ENCODE results near the gene ALDH3B1.

ALDH3B1 gene

DNA sequence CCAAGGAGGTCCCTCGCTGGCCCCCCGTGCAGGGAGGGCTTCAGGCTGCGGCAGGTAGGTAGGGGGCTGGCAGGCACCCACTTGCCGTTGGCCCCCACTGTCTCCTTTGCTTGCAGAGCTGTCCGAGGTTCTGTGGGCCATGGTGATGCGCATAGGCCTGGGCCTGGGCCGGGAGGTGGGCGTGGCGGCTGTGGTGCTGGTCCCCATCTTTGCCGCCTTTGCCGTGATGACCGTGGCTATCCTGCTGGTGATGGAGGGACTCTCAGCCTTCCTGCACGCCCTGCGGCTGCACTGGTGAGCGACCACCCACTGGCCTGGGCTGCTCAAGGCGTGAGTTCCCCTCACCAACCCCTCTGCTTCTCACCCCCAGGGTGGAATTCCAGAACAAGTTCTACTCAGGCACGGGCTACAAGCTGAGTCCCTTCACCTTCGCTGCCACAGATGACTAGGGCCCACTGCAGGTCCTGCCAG lies 40.3 kb downstream of the ALDH3B1 start:
- no peaks in the 10 kb centered on the region for H3K9me3 Mint-ChIP-seq
- peaks cover 70% of the 10 kb centered on the region for H3K36me3 Mint-ChIP-seq (ENCODE audit: low read depth)
- H3K4me3 Mint-ChIP-seq: no peak overlapping the region
- H3K4me1 Mint-ChIP-seq (ENCODE audit: low read depth): no peaks in the 10 kb centered on the region
- H3K27ac Mint-ChIP-seq: no peak overlapping the region
- H3K27me3 Mint-ChIP-seq: no peaks in the 10 kb centered on the region
- no peak for DNase-seq

DNA sequence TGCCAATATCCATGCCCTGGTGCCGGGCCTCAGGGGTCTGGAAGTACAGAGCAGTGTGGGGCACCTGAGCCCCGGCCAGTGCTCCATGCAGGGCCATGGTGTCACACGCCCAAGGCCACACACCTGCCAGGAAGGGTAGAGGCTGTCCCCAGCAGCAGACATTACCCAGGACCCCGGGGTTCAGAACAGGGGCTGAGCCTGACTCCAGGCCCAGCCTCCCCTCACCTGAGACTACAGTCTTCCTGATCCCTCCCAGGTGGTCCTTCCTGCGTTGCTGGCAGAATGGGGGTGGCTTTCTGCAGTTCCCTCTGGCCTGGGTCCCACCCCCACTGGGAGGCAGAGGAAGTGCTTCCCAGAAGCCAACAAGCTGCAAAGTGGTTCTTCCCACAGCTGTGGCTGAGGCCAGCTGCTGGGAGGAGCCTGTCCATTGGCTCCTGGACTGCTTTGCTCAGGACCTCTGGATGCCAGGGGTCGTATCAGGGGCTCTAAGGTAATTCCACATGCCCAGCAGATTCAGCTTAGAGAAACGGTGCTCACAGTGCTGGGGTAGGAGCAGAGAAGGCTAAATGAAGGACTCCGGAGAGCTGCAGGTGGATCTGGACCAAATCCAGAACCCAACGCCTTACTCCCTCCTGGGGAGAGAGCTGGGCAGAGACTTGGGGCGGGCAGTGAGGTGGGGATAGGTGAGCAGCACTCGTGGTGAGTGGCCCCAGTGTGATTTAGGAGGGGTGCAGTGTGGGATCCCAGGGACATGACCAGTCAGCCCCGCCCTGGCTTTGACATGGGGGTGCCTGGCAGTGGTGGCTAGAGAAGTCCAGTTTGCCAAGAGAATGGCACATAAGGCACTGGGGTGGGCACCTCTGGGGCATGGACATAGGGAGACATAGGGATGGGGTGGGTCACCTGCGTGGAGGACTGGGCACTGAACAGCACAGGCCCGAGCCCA lies 41.3 kb downstream of the ALDH3B1 start:
- H3K9me3 Mint-ChIP-seq: no peaks in the 10 kb centered on the region

DNA sequence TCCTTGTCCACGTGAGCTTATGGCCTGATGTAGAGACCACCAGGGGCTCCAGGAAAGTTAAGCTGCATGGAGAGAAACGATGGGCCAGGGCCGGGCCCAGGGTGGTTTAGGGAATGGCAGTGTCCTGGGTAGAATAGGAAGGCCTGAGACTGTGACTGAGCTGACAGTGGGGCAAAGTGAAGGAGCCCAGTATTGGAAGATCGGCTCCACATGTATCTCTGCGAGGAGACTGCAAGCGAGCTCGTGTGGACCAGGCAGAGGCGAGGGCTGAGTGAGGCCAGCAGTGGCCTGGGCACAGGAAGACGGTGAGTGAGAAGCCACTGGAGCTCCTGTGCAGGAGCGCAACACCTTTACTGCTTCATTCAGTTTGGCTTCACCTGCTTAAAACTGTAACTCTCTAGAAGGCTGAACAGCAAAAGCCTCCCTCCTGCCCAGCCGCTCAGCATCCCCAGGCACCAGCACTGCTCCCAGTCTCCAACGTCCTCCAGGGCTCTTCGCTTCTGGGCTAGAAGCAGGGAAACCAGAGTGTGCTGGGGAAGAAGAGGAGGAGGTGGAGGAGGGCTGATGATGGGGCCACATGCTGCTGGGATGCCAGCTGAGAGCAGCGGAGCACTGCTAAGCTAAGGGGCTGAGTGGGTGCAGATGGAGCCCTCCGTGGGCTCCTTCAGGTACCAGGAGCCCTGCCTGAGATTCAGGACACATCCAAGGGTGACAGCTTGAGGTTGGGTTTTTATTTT lies 42.2 kb downstream of the ALDH3B1 start:
- no peak for DNase-seq
- H3K9me3 Mint-ChIP-seq: no peaks in the 10 kb centered on the region
- peaks cover 3% of the 10 kb centered on the region for H3K4me1 Mint-ChIP-seq (ENCODE audit: low read depth)
- no peaks in the 10 kb centered on the region for H3K27me3 Mint-ChIP-seq
- H3K27ac Mint-ChIP-seq: peak overlapping the region; percentile 74
- H3K36me3 Mint-ChIP-seq (ENCODE audit: low read depth): peaks cover 55% of the 10 kb centered on the region
- H3K4me3 Mint-ChIP-seq: no peak overlapping the region

More for the DNA sequence above, 41.3 kb downstream of the ALDH3B1 start:
- H3K27me3 Mint-ChIP-seq: no peaks in the 10 kb centered on the region
- no peak overlapping the region for H3K4me3 Mint-ChIP-seq
- H3K4me1 Mint-ChIP-seq (ENCODE audit: low read depth): peaks cover 3% of the 10 kb centered on the region
- peak overlapping the region; percentile 74 for H3K27ac Mint-ChIP-seq
- peaks cover 60% of the 10 kb centered on the region for H3K36me3 Mint-ChIP-seq (ENCODE audit: low read depth)
- no peak for DNase-seq

DNA sequence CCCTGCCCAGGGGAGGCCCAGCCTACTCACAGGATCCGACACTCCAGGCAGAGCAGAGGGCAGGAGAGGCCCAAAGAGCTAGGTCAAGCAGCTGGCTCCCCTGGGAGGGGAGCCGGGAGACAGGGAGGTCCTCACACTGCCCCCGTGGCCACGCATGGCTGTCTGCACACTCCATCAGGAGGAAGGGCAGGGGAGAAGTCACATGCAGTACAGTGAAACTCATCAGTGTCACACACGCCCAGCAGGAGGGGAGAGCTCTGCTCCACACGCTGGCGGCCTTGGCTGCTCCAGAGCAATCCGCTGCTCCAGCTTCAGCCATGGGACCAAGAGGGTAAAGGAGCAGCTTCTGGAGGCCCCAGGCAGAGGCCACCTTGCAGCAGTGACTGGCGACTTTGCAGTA lies 43.0 kb downstream of the ALDH3B1 start:
- Mint-ChIP-seq H3K4me3 (no peak overlapping the region), H3K27me3 (no peaks in the 10 kb centered on the region), H3K27ac (peak overlapping the region; percentile 44), H3K4me1 (ENCODE audit: low read depth) (peaks cover 3% of the 10 kb centered on the region), H3K36me3 (ENCODE audit: low read depth) (peaks cover 49% of the 10 kb centered on the region), H3K9me3 (no peaks in the 10 kb centered on the region)
- DNase-seq: no peak

DNA sequence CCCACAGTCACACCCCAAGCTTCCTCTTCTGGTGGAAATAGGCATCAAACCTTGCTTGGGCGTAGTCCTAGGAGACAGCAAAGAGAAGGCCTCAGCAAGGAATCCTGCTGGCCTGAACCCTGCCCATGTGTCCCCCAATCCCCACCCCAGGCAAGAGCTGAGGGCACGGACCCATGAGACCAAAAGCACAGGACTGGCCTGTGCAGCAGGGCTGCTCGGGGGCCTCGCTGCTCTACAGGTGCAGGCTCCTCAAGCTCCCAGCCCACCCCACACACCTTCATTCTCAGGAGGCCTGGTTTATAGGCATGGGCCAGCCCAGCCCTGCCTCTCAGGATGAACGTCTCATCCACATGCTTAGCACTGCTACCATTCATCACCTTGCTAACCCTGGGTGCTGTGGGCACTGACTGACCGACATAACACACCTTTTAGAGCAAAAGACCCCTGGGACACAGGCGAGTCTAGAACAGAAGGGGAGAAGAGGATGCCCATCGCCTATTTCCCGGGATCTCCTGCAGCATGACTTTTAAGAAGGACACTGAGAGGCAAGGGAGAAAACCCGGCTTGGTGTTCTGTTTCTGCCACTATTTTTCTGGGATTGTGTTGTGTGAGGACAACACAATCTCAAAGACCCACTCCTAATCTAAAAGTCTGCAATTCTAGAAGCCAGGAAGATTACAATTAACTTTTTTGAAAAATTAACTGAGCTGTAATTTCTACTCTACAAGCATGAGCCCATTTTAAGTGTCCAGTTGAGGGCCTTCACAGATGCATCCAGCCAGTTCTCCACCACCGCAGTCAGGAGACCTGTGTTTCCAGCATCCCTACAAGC lies 44.1 kb downstream of the ALDH3B1 start:
- peaks cover 3% of the 10 kb centered on the region for H3K4me1 Mint-ChIP-seq (ENCODE audit: low read depth)

DNA sequence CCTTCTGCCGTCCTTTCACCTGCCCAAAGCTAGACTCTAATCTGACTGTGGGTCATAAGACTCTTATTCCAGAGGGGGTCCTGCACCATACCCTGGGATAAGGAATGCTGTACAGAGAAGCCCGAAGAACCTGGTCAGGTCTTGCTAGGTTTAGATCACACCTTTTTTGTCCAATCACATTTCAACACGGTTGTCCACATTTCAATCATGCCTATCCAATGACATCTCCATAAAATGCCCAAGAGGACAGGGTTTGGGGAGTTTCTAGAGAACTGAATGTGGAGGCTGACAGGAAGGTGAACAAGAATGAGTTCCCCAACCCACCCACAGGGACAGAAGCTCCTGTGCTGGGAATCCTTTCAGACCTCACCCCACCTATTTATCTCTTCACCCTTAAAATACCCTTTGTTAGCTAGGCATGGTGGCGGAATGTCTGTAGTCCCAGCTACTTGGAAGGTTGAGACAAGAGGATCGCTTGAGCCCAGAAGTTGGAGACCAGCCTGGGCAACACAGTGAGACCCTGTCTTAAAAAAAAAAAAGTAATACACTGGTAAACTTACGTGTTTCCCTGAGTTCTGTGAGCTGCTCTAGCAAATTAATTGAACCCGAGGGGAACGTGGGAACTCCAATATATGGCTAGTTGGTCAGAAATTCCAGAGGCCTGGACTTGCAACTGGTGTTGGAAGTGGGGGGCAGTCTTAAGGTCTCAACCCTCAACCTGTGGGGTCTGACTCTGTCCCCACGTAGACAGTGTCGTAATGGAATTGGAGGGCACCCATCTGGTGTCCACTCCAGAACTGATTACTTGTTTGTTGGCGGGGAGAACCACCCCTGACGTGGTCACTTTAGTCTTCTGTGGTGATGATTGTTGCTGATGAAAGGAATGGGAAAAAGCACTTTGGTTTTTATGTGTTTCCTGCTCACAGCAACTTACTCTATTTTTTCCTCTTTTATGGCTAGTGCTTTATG lies 46.5 kb downstream of the ALDH3B1 start:
- no peaks in the 10 kb centered on the region for H3K27me3 Mint-ChIP-seq
- peaks cover 34% of the 10 kb centered on the region for H3K36me3 Mint-ChIP-seq (ENCODE audit: low read depth)
- H3K9me3 Mint-ChIP-seq: no peaks in the 10 kb centered on the region
- H3K27ac Mint-ChIP-seq: peak overlapping the region; percentile 0
- H3K4me1 Mint-ChIP-seq (ENCODE audit: low read depth): peaks cover 3% of the 10 kb centered on the region
- DNase-seq: no peak
- H3K4me3 Mint-ChIP-seq: no peak overlapping the region

More for the DNA sequence above, 44.1 kb downstream of the ALDH3B1 start:
- Mint-ChIP-seq H3K27ac (no peak overlapping the region), H3K9me3 (no peaks in the 10 kb centered on the region), H3K27me3 (no peaks in the 10 kb centered on the region), H3K4me3 (no peak overlapping the region), H3K36me3 (ENCODE audit: low read depth) (peaks cover 38% of the 10 kb centered on the region)
- DNase-seq: no peak

DNA sequence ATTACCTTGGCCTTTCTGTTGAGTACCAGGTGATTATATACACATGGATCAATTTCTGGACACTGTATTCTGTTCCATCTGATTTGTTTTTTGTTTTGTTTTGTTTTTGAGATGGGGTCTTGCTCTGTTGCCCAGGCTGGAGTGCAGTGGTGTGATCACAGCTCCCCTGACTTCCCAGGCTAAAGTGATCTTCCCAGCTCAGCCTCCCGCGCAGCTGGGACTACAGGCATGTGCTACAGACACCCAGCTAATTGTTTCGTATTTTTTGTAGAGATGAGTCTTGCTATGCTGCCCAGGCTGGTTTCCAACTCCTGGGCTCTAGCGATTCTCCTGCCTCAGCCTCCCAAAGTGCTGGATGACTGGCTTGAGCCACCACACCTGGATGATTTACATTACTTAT lies 47.7 kb downstream of the ALDH3B1 start:
- DNase-seq: no peak
- Mint-ChIP-seq H3K9me3 (no peaks in the 10 kb centered on the region), H3K27me3 (no peaks in the 10 kb centered on the region), H3K4me1 (ENCODE audit: low read depth) (peaks cover 3% of the 10 kb centered on the region), H3K4me3 (no peak overlapping the region), H3K36me3 (ENCODE audit: low read depth) (peaks cover 35% of the 10 kb centered on the region), H3K27ac (peak overlapping the region; percentile 14)

DNA sequence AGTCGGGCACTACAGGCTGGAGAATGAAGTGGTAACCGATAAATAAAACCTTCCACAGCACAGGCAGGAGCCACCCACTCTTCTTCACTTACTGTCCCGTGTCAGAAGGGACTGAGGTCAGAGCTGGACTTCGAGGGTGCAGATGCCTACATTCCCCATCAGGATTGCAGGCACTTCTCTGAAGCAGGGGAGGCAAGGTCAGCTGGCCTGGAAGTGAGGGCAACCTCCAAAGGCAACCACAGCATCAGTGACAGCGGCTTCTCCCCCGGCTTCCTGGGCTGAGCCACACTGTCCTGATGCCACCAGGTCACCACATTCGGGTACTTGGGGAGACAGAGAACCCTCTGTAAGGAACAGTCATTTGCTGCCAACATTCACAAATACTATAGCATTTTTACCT lies 51.4 kb downstream of the ALDH3B1 start:
- DNase-seq: no peak
- Mint-ChIP-seq H3K27me3 (no peaks in the 10 kb centered on the region), H3K36me3 (ENCODE audit: low read depth) (peaks cover 58% of the 10 kb centered on the region), H3K4me1 (ENCODE audit: low read depth) (no peaks in the 10 kb centered on the region), H3K27ac (no peak overlapping the region), H3K9me3 (no peaks in the 10 kb centered on the region), H3K4me3 (no peak overlapping the region)

DNA sequence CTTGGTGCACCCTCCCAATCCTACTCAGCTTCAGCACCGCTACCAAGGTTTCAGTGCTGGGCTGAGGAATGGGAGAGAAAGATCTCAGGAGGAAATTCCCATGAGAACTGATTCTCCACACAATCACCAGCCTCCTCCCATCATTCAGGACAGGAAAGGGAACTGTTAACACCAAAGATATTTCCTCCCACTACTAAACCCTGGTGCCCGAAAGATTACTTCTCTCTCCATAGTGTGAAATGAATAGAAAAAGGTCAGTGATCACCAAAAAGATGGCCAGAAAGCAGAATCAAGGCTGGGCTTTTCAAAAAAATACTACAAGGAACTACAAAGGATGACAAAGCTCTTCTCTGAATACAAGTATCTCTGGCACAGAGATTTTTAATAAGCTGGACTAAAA lies 54.8 kb downstream of the ALDH3B1 start:
- H3K4me1 Mint-ChIP-seq (ENCODE audit: low read depth): no peaks in the 10 kb centered on the region
- H3K27me3 Mint-ChIP-seq: no peaks in the 10 kb centered on the region
- H3K27ac Mint-ChIP-seq: no peak overlapping the region
- H3K4me3 Mint-ChIP-seq: no peak overlapping the region
- DNase-seq: no peak
- no peaks in the 10 kb centered on the region for H3K9me3 Mint-ChIP-seq
- peaks cover 77% of the 10 kb centered on the region for H3K36me3 Mint-ChIP-seq (ENCODE audit: low read depth)

DNA sequence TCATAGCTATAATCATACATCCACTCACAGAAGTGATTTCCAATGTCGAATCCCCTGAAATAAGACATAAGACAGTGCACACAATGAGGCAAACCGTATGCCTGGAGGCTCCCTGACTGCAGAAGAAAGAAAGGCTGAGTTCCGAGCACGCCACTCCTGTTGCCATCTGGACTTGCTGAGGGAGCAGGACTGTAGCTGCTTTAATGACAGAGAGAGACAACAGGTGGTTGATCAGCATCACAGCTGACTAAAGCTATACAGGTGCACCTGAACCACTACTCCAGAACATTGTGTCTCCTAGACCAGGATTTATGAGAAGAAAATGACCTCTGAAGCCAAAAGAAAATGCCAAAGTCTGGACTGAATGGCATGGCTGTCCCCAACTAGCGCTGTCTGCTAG lies 55.7 kb downstream of the ALDH3B1 start:
- Mint-ChIP-seq H3K4me1 (ENCODE audit: low read depth) (no peaks in the 10 kb centered on the region), H3K27me3 (no peaks in the 10 kb centered on the region), H3K9me3 (no peaks in the 10 kb centered on the region), H3K4me3 (no peak overlapping the region), H3K36me3 (ENCODE audit: low read depth) (peaks cover 82% of the 10 kb centered on the region), H3K27ac (no peak overlapping the region)
- no peak for DNase-seq

DNA sequence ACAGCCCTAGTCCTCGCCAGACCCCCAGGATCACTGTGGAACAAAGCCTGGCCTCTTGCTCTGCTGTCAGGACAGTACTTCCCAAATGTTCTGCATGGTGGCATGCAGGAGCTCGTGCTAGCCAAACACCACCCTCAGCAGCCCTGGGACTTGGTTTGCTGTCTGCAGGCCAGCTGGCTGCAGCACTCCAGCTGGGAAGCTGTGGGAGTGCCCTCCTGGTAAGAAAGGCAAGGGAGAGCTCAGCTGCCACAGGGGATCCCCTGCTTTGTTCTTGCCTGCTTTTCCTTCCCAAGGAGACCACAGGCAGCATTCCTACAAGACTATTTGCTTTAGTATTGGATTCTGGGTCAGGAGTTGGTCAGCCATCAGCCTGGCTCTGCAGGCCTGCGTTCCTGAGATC lies 56.6 kb downstream of the ALDH3B1 start:
- no peaks in the 10 kb centered on the region for H3K9me3 Mint-ChIP-seq
- H3K36me3 Mint-ChIP-seq (ENCODE audit: low read depth): peaks cover 80% of the 10 kb centered on the region
- H3K27me3 Mint-ChIP-seq: no peaks in the 10 kb centered on the region
- H3K4me1 Mint-ChIP-seq (ENCODE audit: low read depth): no peaks in the 10 kb centered on the region
- no peak for DNase-seq
- no peak overlapping the region for H3K27ac Mint-ChIP-seq
- no peak overlapping the region for H3K4me3 Mint-ChIP-seq

DNA sequence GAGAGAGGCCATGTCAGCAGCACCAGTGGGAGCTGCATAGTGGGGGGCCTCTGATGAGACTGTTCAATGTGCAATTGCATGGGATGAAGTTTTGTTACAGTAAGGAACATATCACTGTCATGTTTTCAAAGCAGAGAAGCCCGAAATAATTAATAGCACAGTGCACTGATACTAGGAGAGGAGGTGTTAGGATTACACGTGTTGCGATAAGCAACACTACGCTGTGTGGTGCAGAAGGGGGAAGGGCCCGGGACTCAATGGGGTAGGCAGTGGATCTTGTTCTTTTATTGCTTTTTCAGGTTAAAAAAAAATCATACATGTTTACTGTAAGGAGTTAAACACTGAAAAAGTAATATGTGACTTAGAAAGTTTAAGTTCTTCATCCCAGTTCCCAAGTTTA lies 57.9 kb downstream of the ALDH3B1 start:
- DNase-seq: no peak
- Mint-ChIP-seq H3K27ac (no peak overlapping the region), H3K36me3 (ENCODE audit: low read depth) (peaks cover 70% of the 10 kb centered on the region), H3K4me3 (no peak overlapping the region), H3K27me3 (no peaks in the 10 kb centered on the region), H3K9me3 (no peaks in the 10 kb centered on the region), H3K4me1 (ENCODE audit: low read depth) (no peaks in the 10 kb centered on the region)

DNA sequence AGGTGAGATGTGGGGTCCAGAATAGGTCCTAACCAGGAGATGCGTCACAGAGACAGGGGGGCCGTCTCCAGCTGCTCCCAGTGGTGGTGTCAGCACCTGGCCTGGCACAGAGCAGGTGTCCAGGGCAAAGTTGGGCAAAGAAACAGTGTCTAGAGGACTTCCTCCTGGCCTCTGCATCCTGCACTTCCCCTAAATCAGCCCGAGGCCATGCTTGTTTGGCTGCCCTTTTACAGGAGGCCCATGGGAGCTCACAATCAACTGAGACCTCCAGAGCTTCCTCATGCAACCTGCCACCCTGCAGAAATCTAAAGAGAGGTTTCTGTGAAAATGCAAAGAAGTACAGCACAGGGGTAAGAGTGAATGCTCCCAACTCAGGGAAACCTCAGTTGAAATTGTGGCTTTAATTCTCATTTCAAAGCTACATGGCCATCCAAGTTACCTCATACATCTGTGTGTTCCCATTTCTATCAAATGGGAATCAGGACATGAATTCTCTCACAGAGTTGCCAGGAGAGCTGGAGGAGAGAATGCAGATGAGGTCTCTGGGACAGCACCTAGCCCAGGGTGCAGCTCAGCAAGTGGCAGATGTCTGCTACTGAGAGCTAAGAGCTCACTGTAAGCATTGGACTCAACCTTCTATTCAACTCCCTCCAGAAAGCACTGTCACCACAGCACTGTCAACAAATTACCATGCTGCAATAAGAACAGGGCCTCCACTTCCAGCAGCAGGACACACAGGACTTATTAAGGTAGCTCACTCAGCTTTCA lies 61.3 kb downstream of the ALDH3B1 start:
- no peaks in the 10 kb centered on the region for H3K9me3 Mint-ChIP-seq
- peaks cover 43% of the 10 kb centered on the region for H3K36me3 Mint-ChIP-seq (ENCODE audit: low read depth)
- no peak overlapping the region for H3K27ac Mint-ChIP-seq
- no peaks in the 10 kb centered on the region for H3K4me1 Mint-ChIP-seq (ENCODE audit: low read depth)
- H3K27me3 Mint-ChIP-seq: no peaks in the 10 kb centered on the region
- no peak overlapping the region for H3K4me3 Mint-ChIP-seq
- no peak for DNase-seq

All from activated T-cell treated with anti-CD3 and anti-CD28 coated beads, Interleukin-2, amount 50 U/mL, for 24 hours (primary cell).